Measurements from ENCODE around the gene MEGF9. TPM values are rescaled to one million over a fixed set of nuclear protein-coding genes. Genes with fewer than 3 reads are reported as not detected.

MEGF9 gene
- total and polyA plus RNA-seq, 2 of the 13 experiments (the other 11 are each of a cell fraction or from before 2014, with no cell fraction given) = 3.1 to 3.3 TPM

GRCh38 chr9:120729791-120730241 is 15.5 kb upstream of the MEGF9 start (continued):
- TF ChIP-seq KDM5A (IDR thresholded peaks at IDR 0.05; ENCODE audit: borderline replicate concordance, low read length) (no peak), PATZ1 (CRISPR knock-in tag; IDR thresholded peaks at IDR 0.05) (peak; percentile 35; the same call in 1 of the 2 replicates), SIN3B (IDR thresholded peaks at IDR 0.05; ENCODE audit: low read length) (no peak), KLF16 (CRISPR knock-in tag; IDR thresholded peaks at IDR 0.05) (no peak), ZNF205 (CRISPR knock-in tag; IDR thresholded peaks at IDR 0.05) (no peak), ZFX (CRISPR knock-in tag; IDR thresholded peaks at IDR 0.05; ENCODE audit: low read depth) (no peak), RFXAP (CRISPR knock-in tag; IDR thresholded peaks at IDR 0.05; ENCODE audit: borderline replicate concordance) (no peak), GLMP (CRISPR knock-in tag; IDR thresholded peaks at IDR 0.05; ENCODE audit: borderline replicate concordance) (no peak), ZNF550 (CRISPR knock-in tag; IDR thresholded peaks at IDR 0.05; ENCODE audit: borderline replicate concordance) (no peak), FOXA3 (CRISPR knock-in tag; IDR thresholded peaks at IDR 0.05) (no peak), GPBP1L1 (CRISPR knock-in tag; IDR thresholded peaks at IDR 0.05) (no peak), ZMYM3 (CRISPR knock-in tag; IDR thresholded peaks at IDR 0.05) (0 out of 2 replicates have a peak, but pooled peaks have one; percentile 27), TRIM24 (CRISPR knock-in tag; IDR thresholded peaks at IDR 0.05) (no peak), ZNF616 (CRISPR knock-in tag; IDR thresholded peaks at IDR 0.05; ENCODE audit: low read depth) (no peak), POLR2AphosphoS5 (IDR thresholded peaks at IDR 0.05; ENCODE audit: low read depth, low read length) (no peak), ZNF18 (CRISPR knock-in tag; IDR thresholded peaks at IDR 0.05; ENCODE audit: insufficient replicate concordance) (no peak), HOXA5 (CRISPR knock-in tag; IDR thresholded peaks at IDR 0.05) (0 out of 2 replicates have a peak, but pooled peaks have one; percentile 33), SMARCC2 (IDR thresholded peaks at IDR 0.05) (no peak), KDM1A (CRISPR knock-in tag; IDR thresholded peaks at IDR 0.05) (no peak), PREB (CRISPR knock-in tag; IDR thresholded peaks at IDR 0.05) (no peak), EZH2 (conservative IDR thresholded peaks at IDR 0.05; ENCODE audit: low read depth, low read length) (no peak), CREBL2 (CRISPR knock-in tag; IDR thresholded peaks at IDR 0.05; ENCODE audit: borderline replicate concordance) (no peak)
